Fibroblast of villous mesenchyme (primary cell): ENCODE results near the gene CBLN4. TPM values are rescaled to one million over a fixed set of nuclear protein-coding genes. Genes with fewer than 3 reads are reported as not detected.

Source experiments
- DNase-seq: peaks from one replicate; pipeline ENCODE4 v3.0.0-alpha.2; 2010; ENCODE audit warnings: low read depth
- H3K4me3 ChIP-seq: 2 replicates; pipeline ENCODE4 v1.5.1; 2011; ENCODE audit warnings: low read depth, mild to moderate bottlenecking, low read length
- total RNA-seq: library from RNA; depleted of rRNA; stranded (reverse); fragments of >200 nt; gene quantifications from 2 replicates; pipeline ENCODE4 v1.2.3, GENCODE V29; 2012
- TF ChIP-seq, protein P1 (sequence below): IDR thresholded peaks from 2 replicates; pipeline ENCODE4 v1.5.1; 2012; ENCODE audit warnings: low read depth, mild to moderate bottlenecking, low read length; ENCODE audit not compliant: insufficient read depth

CBLN4 gene
- total RNA-seq, 1 donor: not detected

DNA sequence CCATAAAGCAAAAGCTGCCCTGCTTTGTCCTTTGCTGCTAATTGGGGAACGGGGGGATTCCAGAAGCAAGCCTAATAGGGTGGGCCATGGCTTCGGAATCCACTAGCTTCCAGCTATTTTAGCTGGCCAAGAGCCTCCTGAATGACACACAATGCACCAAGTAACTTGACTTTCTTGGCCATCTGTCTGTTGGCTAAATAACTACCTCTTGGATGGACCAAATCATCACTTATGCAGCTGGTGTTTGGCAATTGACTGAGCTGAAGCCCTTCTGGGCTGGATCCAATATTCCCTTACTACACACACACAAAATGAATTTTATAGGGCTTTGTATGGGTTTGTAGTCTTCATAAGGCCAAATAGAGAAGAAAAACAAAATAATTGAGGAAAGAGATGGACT, 8.8 kb upstream of the CBLN4 start:
- TF ChIP-seq, protein P1, sequence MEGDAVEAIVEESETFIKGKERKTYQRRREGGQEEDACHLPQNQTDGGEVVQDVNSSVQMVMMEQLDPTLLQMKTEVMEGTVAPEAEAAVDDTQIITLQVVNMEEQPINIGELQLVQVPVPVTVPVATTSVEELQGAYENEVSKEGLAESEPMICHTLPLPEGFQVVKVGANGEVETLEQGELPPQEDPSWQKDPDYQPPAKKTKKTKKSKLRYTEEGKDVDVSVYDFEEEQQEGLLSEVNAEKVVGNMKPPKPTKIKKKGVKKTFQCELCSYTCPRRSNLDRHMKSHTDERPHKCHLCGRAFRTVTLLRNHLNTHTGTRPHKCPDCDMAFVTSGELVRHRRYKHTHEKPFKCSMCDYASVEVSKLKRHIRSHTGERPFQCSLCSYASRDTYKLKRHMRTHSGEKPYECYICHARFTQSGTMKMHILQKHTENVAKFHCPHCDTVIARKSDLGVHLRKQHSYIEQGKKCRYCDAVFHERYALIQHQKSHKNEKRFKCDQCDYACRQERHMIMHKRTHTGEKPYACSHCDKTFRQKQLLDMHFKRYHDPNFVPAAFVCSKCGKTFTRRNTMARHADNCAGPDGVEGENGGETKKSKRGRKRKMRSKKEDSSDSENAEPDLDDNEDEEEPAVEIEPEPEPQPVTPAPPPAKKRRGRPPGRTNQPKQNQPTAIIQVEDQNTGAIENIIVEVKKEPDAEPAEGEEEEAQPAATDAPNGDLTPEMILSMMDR: no peak
- H3K4me3 ChIP-seq: no peak overlapping the region

DNA sequence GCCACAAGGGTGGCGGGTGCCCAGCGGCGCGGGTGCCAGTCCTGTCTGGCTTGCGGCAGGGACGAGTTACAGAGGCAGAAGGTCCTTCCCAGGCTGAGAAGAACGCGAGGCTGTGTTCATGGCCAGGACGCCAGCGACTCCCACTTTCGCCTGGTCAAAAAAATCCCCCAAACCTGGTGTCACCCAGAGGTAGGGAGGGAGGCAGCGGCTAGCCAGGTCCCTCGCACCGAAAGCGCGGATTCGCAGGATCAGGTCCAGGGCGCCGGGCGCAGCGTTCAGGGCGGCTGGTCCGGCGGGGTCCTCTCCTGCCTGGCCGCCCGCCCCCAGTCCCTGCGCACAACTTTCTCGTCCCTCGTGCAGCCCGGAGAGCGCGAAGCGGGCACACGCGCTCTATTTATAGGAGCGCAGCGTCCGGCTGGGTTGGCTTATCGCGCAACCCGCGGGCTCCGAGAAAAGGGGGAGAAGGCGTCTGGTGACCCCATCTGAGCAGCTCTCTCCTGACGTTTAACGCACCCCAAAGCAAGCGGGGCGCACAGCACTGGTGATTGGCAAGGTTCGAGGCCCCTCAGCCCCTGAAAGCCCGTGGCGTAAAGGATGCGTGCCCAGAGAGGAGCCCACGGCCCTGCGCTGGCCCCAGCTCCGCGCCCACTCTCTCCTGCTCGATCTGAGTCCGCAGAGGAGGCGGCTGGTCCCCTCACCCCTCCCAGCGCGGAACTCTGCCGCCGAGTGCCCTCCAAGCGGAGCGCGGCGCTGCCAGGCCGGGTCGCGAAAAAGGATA, 519 bp downstream of the CBLN4 start:
- no peak for DNase-seq
- TF ChIP-seq, protein P1: no peak

More for the DNA sequence above, 8.8 kb upstream of the CBLN4 start:
- no peak for DNase-seq

DNA sequence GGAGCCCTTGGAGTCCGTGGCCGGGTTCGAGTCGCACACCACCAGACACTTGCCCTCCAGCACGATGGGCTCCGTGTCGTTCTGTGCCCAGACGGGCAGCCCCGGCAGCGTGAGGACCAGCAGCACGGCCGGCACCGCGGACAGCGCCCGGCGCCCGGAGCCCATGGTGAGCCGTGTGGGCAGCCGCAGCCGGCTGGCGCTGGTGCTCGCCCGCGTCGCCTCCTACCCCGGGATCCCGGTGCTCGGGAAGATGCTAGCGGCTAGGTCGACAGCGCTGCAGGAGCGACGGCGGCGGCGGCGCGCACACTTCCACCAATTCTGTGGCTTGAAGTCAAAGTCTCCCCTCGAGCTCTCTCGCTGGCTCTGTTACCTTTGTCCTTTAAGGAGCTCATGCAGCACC, 1.3 kb downstream of the CBLN4 start:
- H3K4me3 ChIP-seq: no peak overlapping the region
- TF ChIP-seq, protein P1: no peak
- no peak for DNase-seq

More for the DNA sequence above, 519 bp downstream of the CBLN4 start:
- H3K4me3 ChIP-seq: no peak overlapping the region

DNA sequence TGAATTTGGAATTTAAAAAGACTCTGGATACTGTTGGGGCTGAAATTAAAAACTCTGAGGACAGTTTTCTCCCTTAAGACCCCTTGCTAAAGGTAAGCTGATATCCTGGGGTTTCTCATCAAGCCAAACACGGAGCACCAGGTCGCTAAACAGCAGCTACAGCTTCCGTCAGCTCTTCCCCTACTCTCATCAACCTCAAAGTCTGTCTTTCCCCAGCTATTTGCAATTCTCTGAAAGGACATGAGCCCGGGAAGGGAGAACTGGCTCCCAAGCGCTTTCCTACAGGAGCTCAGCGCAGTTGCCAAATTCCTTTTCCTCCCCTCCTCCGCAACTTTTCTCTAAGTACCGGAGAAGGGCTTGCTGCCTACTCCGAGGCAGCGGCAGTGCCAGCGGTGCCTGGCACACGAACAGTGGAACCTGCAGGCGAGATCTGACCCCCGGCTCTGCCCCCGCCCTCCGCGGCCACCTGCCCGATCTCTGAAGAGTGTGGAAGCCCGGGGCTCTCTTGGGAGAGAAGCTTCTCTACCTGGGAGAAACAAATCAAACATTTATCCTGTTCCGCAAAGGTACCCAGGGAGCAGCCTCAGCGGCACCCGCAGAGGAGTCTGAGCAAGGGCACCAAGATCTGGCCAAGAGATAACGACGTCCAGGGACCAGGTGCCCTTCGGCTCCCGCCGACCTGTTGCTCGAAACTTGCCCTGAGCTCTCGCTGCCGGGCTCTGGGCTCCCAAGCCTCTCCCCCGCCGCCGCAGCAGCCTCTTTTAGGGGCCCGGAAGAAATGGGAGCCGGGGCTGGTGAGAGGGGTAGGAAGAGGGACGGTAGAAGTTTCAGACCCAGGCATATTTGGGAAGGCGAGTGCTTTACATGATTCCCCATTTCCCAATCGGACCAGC, 2.2 kb downstream of the CBLN4 start:
- no peak for DNase-seq
- H3K4me3 ChIP-seq: no peak overlapping the region
- TF ChIP-seq, protein P1: no peak

DNA sequence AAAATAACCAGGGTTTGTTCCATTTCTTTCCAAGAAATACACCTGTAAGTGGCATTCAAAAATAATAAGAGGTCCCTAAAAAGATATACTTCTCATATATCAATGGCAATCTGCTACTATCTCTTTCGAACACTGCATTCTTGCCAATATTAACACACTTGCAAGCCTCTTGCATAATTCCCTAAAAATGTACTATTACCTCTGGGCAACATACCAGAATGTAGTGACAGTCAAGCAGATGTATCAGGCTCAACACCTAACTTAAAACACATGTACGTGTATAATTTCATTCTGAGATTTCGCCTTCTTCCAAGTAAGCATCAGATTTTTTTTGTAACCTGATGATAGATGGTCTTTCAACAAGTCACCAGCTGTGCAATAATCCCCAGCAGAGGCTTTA, 3.4 kb downstream of the CBLN4 start:
- TF ChIP-seq, protein P1: no peak
- no peak overlapping the region for H3K4me3 ChIP-seq
- DNase-seq: no peak

DNA sequence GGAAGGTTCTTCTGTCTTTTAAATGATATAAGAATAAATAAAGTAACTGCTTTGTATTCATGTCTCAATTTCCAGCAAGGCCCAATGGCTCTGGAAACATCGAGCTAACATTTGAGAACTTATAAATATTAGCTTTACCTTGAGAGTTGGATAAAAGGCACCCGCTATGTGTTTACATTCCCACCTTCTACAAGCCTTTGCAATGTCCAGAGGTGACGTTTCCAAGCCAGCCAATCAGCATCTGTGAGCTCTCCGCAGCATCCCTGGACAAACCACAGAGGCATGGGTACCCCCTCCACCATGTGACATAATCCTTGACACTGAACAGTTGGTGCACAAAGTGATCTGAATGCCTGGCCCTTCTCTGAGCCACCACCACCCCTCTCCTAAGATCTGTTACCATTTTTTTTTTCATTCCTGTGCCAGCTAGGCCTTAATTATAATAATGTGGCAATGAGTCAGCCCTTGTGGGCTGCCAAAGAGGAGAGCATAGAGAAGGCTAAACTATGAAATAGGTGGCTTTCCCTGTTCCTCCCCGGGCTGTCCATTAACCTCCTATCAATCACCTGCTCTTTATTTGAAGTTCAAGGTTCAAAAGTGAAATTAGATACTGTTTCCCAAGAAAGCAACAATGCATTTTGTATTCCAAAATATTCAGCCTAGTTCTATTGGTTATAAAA, 4.1 kb downstream of the CBLN4 start:
- TF ChIP-seq, protein P1: no peak
- no peak for DNase-seq
- H3K4me3 ChIP-seq: no peak overlapping the region
